Kidney epithelial cell (primary cell): ENCODE data around the gene CLDN22. TPM values are rescaled to one million over a fixed set of nuclear protein-coding genes. Genes with fewer than 3 reads are reported as not detected.

Experiments
- DNase-seq: peaks from one replicate; pipeline ENCODE4 v3.0.0-alpha.2; 2010; ENCODE audit warnings: low read depth
- H3K27me3 ChIP-seq: 2 replicates; pipeline ENCODE4 v1.6.0; 2011; ENCODE audit warnings: low read length; ENCODE audit not compliant: control insufficient read depth, insufficient read depth
- H3K36me3 ChIP-seq: 2 replicates; pipeline ENCODE4 v1.5.1; 2011; ENCODE audit warnings: low read length; ENCODE audit not compliant: control insufficient read depth, insufficient read depth
- H3K4me3 ChIP-seq: 2 replicates; pipeline ENCODE4 v1.5.1; 2011; ENCODE audit warnings: low read depth, mild to moderate bottlenecking, control low read depth, low read length
- total RNA-seq: library from RNA; depleted of rRNA; stranded (reverse); fragments of >200 nt; gene quantifications from 2 replicates; pipeline ENCODE4 v1.2.3, GENCODE V29; 2015
- TF ChIP-seq, protein P1 (sequence below): IDR thresholded peaks from 2 replicates; pipeline ENCODE4 v1.5.1; 2011; ENCODE audit warnings: mild to moderate bottlenecking, moderate library complexity, low read length, control low read depth, inconsistent platforms; ENCODE audit not compliant: insufficient read depth, poor library complexity, severe bottlenecking

The CLDN22 gene
- total RNA-seq, 1 donor from 2014 or later: not detected

DNA sequence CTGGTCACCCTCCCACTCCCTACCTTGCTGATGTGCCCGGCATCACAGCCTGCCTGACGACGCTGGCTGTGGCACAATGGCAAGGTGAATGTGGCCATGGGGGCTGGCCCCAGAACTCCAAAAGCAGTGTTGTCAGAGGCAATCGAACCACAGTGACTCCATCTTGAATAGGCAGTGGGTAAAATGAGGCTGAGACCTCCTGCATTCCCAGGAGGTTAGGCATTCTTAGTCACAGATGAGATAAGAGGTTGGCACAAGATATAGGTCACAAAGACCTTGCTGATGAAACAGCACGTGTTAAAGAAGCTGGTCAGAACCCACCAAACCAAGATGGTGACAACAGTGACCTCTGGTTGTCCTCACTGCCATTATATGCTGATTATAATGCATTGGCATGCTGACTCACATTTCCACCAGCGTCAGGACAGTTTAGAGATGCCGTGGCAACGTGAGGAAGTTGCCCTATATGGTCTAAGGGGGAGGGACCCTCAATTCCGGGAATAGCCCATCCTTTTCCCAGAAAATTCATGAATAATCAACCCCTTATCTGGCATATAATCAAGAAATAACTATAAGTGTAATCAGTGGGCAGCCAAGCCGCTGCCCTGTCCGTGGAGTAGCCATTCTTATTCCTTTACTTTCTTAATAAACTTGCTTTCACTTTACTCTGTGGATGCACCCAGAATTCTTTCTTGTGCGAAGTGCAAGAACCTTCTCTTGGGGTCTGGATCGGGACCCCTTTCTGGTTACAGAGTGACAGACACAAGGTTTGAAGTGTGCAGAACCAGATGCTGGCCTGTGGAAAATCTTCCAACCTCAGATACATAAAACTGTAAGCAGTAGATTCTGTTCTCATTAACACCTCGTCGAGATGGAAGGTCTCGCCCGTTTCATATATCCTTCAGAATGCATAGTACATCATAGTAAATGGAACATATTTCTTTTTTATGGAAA lies 28.9 kb upstream of the CLDN22 start:
- TF ChIP-seq, protein P1, sequence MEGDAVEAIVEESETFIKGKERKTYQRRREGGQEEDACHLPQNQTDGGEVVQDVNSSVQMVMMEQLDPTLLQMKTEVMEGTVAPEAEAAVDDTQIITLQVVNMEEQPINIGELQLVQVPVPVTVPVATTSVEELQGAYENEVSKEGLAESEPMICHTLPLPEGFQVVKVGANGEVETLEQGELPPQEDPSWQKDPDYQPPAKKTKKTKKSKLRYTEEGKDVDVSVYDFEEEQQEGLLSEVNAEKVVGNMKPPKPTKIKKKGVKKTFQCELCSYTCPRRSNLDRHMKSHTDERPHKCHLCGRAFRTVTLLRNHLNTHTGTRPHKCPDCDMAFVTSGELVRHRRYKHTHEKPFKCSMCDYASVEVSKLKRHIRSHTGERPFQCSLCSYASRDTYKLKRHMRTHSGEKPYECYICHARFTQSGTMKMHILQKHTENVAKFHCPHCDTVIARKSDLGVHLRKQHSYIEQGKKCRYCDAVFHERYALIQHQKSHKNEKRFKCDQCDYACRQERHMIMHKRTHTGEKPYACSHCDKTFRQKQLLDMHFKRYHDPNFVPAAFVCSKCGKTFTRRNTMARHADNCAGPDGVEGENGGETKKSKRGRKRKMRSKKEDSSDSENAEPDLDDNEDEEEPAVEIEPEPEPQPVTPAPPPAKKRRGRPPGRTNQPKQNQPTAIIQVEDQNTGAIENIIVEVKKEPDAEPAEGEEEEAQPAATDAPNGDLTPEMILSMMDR: no peak
- peak; percentile 63 for DNase-seq

DNA sequence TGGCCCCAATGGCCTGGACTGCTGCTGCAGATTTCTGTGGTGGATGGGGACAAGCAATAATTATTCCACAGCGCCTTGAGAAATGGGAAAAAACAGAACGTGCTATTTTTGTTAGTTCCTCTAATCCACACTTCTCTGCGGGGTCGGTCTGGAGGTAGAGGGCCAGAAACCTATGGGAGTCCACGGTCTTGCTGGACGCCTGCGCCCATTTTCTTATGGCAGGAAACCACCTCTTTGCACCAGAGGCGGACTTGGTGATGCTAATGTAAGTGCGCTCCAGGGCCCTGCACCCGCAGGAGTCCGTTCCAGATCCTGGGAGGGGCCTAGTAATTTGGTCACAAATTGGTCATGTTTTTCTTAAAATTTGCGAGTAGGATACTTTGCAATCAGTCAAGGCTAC lies 28.1 kb upstream of the CLDN22 start:
- no peaks in the 10 kb centered on the region for H3K36me3 ChIP-seq
- no peak for DNase-seq
- H3K27me3 ChIP-seq: no peaks in the 10 kb centered on the region
- TF ChIP-seq, protein P1: no peak
- H3K4me3 ChIP-seq: no peak overlapping the region

More for the DNA sequence above, 28.9 kb upstream of the CLDN22 start:
- Histone ChIP-seq H3K27me3 (no peaks in the 10 kb centered on the region), H3K4me3 (no peak overlapping the region), H3K36me3 (no peaks in the 10 kb centered on the region)

DNA sequence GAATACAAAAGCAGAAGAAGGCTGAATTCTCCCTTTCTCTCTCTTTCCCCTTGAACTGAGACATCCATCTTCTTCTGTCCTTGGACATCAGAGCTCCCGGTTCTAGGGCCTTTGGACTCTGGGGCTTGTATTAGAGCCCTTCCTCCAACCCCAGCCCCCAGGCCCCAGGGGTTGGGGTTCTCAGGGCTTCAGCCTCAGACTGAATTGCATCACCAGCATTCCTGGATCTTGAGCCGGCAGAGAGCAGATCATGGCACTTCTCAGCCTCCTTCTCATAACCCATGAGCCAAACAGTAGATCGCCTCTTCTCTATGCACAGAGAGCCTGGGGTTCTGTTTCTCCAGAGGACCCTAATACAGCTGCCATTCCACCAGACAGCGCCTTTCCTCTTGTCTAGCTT lies 27.5 kb upstream of the CLDN22 start:
- no peaks in the 10 kb centered on the region for H3K27me3 ChIP-seq
- no peak overlapping the region for H3K4me3 ChIP-seq
- no peaks in the 10 kb centered on the region for H3K36me3 ChIP-seq
- TF ChIP-seq, protein P1: no peak
- DNase-seq: no peak

DNA sequence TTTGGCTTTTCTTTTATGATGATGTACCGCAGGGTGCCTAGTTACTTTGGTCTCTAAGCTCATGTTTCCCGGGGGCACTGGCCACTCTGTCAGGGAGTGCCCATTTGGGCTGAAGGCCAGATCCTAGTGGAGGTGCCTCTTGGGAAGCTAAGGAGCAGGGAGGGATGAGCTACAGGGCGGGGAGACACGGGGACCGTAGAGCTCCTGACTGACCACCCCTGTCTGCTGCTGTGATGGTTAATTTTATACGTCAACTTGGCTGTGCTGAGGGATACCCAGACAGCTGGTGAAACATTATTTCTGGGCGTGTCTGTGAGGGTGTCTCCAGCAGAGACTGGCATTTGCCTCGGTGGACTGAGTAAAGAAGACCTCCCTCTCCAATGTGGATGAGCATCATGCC lies 27.1 kb upstream of the CLDN22 start:
- Histone ChIP-seq H3K27me3 (no peaks in the 10 kb centered on the region), H3K4me3 (no peak overlapping the region), H3K36me3 (no peaks in the 10 kb centered on the region)
- DNase-seq: no peak
- TF ChIP-seq, protein P1: no peak

DNA sequence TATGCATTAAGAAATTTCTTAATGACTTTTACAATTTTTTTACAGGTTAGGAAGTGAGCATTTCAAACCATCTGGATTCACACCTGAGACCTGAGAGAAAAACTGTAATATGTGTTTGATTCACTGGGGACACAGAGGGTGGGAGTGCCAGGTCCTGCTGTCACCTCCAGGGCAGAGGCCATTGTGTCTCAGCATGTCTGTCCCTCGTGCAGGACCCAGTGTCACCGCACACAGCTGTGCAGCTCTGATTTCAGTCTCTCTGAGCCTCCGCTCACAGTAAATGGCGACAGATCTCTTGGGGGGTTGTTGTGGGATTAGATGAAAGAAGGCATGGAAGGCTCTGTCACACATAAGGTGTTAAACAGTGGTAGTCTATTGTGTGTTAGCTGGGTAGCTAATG lies 25.2 kb upstream of the CLDN22 start:
- Histone ChIP-seq H3K4me3 (no peak overlapping the region), H3K27me3 (no peaks in the 10 kb centered on the region), H3K36me3 (no peaks in the 10 kb centered on the region)
- no peak for DNase-seq
- TF ChIP-seq, protein P1: no peak
